Muscle of arm (tissue), 12 donors: ENCODE measurements around the gene LRRC40. TPM values are rescaled to one million over a fixed set of nuclear protein-coding genes. Genes with fewer than 3 reads are reported as not detected.
"Not testable (repeated sequence)": the region's sequence is repeated elsewhere in the genome, so short reads cannot be mapped to it uniquely, and the experiment has no call there.

ENCODE experiments used
- DNase-seq: peaks from one replicate; pipeline ENCODE4 v3.0.0-alpha.2; 2013
- polyA plus RNA-seq, 12 donors: library from polyadenylated mRNA; unstranded; fragments of 120-200 nt; gene quantifications; one replicate each; pipeline ENCODE4 v1.2.1, GENCODE V29; 2013; ENCODE audit not compliant: insufficient read length in 12 of 12

LRRC40 gene
- polyA plus RNA-seq, 12 donors: 13.2 to 22.9 (median 19.2) TPM; not detected in 1

DNA sequence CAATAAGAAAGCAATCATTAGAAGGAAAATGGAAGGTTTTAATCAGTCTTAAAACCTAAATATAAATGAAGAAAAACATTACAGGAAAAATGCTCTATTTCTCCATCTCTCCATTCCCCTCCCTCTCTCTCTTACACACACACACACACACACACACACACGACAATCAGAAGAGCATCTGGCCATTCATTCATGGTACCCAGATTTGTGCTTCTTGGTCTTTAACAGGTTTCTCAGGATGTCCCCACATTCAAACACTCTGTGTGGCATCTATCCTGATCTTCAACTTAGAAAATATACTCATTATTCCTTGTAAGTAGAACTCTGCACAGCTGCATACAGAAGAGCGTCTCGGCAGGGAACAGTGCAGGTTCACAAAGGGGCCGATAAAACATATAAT, 779 bp downstream of the LRRC40 start:
- peak; percentile 3 for DNase-seq

DNA sequence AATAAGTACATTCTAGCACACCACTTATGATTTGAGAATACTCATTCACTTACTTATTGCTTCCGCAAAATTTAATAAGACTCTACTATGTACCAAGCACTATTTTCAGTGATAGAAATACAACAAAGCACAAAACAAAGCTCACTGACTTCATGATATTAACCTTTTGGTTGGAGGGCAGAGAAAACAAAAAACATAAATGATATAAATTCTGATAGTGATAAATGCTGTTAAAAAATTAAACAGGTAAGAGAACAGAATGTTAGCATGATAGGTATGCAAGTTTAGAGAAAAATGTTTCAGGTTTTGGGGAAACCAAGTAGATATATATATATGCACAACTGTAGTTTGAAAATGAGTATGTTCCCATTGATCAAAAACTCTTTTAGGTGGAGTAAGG, 1.2 kb downstream of the LRRC40 start:
- no peak for DNase-seq

DNA sequence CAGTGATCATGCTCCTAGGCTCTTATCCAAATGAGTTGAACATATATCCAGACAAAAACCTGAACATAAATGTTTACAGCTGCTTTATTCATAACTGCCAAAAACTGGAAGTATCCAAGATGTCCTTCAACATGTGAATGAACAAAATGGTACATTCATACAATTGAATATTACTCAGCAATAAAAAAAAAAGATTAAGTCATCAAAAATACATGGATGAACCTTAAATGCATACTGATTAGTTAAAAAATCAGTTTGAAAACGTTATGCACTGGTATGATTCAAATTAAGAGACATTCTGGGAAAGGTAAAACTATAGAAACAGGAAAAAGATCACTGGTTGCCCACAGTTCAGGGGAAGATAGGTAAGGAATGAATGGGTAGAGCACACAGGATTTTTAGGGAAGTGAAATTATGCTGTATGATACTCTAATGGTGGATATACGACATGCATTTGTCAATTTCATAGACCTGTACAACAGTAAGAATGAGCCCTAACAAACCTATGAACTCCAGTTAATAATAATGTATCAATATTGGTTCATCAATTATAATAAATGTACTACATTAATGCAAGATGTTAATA, 3.1 kb downstream of the LRRC40 start:
- DNase-seq: no peak

DNA sequence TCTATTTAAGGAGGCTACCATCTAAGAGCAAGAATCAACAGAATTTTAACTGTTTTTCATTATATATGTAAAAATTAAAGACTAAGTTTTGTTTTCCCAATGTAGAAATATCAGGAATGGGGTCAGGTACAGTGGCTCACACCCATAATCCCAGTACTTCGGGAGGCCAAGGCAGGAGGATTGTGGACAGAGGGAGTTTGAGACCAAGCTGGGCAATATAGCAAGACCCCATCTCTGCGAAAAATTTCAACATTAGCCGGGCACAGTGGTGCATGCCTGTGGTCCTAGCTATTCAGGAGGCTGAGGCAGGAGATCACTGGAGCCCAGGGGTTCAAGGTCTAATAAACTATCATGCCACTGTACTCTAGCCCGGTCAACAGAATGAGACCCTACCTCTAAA, 5.3 kb downstream of the LRRC40 start:
- DNase-seq: no peak

DNA sequence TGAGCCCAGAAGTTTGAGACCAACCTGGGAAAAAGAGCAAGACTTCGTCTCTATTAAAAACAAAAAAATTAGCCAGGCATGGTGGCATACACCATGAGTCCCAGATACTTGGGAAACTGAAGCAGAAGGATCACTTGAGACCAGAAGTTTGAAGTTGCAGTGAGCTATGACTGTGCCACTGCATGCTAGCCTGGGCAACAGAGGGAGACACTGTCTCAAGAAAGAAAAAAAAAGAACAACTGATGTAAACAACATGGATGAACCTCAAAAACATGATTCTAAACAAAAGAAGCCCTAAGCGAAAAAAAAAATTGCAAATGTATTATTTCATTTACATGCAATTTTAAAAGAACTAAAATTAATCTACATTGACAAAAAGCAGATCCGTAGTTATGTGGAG, 9.0 kb downstream of the LRRC40 start:
- no peak for DNase-seq

DNA sequence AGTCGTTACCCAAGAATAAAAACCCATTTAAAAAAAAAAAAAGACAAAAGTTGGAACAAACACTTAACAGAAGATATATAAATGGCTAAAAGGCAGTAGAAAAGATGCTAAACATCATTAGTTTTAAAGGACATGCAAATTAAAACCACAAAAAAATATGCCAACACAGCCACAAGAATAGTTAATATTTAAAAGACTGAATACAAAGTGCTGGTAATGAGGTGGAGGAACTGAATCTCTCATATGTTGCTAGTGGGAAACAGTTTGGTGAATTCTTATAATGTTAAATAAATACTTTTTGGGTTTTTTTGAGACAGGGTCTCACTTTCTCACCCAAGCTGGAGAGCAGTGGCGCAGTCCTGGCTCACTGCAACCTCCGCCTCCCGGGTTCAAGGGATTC, 10.0 kb downstream of the LRRC40 start:
- DNase-seq: no peak

DNA sequence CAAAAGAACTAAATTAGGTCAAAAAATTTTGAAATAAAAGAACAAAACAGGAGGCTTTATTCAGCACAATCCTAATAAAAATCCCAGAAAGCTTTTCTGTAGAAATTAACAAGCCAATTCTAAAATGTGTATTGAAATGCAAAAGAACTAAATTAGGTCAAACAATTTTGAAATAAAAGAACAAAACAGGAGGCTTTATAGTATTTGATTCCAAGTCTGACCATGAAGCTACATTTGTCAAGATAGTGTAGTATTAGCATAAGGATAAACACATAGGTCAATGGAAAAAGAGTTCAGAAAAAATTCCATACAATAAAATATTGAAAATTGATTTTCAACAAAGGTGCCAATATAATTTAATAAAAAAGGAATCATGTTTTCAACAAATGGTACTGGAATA, 10.8 kb downstream of the LRRC40 start:
- no peak for DNase-seq

DNA sequence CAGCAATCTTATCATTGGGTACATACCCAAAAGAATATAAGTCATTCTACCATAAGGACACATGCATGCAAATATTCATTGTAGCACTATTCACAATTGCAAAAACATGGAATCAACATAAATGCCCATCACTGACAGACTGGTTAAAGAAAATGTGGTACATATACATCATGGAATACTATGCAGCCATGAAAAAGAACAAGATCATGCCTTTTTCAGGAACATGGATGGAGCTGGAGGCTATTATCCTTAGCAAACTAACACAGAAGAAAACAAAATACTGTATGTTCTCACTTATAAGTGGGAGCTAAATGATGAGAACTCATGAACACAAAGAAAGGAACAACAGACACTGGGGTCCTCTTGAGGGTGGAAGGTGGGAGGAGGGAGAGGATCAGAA, 12.9 kb downstream of the LRRC40 start:
- DNase-seq: not testable (repeated sequence)

DNA sequence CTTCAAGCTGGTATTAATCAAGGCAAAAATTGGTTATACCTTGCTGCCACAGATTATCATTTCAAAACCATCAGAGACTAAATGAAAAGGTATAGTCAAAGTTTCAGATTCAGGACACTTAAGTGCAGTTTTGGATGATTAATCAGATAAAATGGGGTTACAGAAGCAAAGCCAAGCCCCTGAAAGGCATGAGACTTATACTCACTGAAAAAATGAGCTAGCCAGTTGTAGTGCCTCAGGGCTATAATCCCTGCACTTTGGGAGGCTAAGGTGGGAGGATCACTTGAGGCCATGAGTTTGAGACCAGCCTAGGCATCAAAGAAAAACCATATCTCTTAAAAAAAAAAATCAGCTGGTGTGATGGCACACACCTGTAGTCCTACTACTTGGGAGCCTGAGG, 15.2 kb downstream of the LRRC40 start:
- no peak for DNase-seq

DNA sequence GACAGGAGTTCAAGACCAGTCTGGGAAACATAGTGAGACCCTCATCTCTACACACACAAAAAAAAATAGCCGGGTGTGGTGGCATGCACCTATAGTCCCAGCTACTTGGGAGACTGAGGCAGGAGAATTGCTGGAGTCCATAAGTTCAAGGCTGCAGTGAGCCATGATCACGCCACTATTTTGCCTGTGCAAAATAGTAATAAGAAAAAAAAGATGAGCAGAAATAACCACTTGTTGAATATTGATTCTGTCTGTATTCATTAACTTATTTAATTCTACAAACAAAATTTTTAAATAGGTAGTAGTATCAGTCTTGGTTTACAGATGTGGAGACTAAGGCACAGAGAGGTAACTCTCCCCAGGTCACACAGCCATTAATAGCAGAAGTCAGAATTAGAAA, 16.9 kb downstream of the LRRC40 start:
- DNase-seq: no peak

DNA sequence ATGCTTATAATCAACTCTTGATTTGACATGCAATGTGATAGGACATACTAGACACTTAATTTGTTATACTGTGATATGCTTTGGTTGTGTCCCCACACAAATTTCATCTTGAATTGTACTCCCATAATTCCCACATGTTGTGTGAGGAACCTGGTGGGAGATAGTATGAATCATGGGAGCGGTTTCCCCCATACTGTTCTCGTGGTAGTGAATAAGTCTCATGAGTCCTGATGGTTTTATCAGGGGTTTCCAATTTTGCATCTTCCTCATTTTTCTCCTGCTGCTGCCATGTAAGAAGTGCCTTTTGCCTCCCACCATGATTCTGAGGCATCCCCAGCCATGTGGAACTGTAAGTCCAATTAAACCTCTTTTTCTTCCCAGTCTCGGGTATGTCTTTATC, 20.2 kb downstream of the LRRC40 start:
- DNase-seq: not testable (repeated sequence)

DNA sequence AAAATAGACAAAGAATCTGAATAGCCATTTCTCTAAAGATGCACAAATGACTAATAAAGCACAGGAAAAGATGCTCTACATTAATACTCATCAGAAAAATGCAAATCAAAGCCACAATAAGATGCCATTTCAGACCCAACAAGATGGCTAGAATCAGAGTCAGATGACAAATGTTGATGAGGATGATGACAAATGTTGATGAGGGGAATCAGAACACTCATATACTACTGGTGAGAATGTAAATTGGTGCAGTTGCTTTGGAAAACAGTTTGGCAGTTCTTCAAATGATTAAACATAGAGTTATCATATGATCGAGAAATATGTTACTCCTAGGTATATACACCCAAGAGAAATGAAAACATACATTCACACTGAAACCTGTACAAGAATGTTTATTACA, 33.9 kb downstream of the LRRC40 start:
- DNase-seq: no peak

DNA sequence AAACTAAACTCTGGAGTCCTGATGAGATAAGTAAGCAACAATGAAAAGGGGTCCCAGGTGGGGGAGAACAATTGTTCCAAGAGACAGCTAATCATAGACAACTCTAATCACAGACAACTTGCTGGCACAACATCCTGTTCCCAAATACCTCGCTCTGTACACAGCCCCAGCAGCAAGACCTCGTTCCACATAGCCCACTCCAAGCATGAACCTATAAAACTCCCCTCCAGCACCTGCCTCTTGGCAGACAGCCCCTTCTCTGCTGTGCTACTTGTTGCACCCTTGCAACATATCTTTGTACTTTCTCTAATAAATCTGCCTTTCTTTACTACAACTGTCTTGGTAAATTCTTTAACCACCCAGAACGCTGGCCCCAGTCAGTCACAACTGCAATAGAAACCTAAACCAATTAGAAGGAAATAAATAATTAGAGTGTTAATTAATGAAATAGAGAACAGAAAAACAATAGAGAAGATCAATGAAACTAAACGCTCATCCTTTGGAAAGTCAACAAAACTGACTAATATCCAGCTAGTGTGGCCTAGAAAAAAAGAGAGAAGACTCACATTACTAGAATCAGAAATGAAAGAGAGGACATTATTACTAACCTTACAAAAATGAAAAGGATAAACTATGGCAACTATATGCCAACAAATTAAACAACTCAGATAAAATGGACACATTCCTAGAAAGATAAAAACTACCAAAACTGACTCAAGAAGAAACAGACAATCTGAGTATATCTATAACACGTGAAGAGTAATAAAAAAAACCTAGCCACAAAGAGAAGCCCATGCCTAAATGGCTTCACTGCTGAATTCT, 36.1 kb downstream of the LRRC40 start:
- DNase-seq: no peak

DNA sequence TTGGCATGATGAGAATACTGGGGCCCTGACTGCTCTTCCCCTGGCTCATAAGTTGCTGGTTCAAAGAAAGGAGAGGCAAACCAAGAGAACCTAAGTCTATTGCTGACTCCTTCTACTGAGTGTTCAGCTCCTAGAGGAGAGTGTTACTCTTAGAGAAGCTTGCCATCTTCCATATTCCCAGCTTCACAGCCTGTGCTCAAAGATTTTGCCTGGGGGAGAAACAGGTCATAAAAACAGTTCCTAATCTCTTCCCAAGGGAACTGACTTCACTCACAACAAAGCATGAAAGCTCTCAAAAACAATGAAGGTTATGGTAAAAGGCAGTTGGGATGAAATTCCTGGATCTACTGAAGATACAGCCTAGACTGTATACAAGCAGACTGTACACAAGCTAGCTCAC, 37.1 kb downstream of the LRRC40 start:
- no peak for DNase-seq

DNA sequence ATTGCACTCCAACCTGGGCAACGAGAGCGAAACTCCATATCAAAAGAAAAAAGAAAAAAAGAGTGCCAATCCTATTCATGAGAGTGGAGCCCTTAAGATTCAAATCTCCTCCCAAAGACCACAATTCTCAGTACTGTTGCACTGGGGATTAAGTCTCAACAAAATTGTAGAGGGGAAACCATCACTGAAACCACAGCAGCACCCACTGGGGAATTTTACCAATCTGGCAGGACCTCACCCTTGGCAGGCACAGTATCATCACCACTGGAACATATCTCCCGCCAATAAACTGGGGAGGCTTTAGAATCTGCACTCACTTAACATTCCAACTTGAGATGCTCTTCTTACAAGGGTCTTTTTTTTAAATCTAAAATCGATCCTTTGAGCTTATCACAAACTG, 41.0 kb downstream of the LRRC40 start:
- no peak for DNase-seq

DNA sequence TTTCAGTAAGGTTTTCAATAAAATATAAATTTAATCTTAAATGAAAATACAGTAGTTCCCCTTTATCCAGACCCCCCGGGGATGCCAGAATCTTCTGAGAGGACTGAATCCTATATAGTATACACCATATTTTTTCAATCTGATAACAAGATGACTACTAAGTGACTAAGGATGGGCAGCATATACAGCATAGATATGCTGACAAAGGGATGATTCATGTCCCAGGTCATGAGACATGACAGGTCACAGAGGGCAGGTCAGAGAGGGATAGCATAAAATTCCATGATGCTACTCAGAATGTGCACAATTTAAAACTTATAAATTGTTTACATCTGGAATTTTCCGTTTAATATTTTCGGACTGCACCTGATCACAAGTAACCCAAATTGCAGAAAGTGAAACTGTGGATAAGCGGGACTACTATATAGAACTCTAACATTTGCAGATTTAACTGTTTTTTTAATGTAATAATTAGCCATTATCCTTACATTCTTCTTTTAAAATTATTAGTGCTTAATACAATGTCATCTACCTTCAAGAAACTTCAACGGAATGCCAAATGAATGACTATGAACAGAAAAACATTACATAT, 48.8 kb downstream of the LRRC40 start:
- no peak for DNase-seq

DNA sequence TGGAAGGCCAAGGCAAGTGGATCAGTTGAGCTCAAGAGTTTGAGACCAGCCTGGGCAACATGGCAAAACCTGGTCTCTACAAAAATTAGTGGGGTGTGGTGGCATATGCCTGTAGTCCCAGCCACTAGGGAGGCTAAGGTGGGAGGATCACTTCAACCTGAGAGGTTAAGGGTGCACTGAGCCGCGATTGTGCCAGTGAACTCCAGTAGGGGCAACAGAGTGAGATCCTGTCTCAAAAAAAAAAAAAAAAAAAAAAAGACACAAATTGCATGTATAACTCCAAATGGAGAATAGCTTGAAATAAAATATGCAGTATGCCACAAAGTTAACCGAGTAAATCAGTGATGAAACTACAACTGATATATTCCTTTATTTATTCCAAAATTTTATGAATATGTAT, 51.6 kb downstream of the LRRC40 start:
- no peak for DNase-seq

DNA sequence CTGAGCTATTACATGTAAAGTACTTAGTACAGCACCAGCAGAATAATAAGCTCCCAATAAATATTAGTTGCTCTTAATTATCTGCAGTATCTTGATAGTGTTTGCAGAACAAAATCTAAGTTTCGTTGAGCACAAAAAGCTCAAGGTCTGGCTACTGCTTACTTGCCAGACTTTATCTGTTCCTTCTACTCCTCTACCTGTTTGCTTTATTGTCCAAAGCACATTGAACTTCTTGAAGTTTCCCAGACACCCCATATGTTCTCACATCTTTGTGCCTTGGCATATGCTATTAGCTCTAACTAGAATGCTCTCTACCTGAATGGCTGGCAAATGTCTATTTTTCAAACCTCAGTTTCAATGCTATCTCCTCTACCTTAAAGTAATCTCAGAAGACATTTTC, 54.9 kb downstream of the LRRC40 start:
- DNase-seq: no peak

DNA sequence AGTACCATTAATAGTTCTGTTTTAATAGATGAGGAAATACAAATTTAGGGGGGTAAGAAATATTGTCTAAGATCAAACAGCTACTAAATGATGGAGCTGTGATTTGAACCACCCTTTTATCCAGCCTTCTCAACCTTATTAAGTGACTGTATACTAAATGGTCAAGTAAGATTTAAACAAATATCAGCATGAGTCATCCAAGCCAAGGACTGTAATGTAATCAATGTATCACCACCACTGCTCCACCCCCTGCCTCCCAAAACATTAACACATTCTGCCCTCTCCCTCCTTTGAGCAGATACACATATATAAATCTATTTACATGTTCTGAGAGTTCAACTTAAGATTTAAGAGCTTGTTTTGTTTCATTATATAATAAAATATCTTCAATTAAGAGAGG, 58.9 kb downstream of the LRRC40 start:
- DNase-seq: no peak

DNA sequence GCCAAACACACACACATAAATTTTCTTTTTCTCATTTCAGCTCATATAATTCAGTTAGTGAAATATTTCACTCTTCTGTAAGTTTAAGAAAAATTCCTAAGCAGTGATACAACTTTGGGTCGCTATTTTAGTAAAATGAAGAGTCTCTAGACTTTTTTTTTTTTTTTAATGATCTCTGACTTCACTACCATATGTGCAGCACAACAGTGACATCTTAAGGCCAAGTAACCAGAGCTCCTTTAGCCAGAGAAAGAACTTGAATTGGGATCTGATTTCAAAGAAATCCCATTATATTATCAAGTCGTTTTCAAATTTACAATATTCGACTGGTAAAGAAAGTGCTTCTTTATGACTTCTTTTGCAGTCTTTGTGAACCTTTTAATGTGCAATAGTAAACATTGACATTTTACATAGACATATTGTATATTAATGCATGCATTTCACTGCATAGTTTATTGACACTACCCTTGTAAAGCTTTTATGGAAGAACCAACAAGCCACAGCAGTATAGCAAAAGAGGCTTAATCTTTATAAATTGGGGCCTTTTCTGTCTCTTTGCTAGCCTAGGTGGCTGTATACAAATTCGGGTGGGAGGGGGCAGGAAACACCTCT, 62.2 kb downstream of the LRRC40 start:
- DNase-seq: peak; percentile 58

DNA sequence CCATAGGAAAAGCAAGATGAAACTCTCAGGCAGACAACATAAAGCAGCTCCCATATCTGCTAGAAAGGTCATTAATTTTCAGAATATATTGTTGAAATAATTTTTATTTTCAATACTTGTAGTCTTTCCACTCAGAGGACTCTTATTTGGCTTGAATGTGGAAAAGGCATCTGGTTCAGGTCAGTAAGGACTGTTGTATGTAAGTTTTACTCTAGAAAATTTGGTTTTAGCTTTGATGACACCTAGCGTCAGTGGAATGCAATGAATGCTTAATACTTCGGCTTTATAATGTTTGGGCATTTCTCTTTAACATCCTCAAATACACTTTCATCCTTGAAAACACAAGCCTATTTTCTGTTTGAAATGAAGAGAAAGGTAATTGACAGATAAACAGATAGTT, 63.3 kb downstream of the LRRC40 start:
- DNase-seq: peak; percentile 66

DNA sequence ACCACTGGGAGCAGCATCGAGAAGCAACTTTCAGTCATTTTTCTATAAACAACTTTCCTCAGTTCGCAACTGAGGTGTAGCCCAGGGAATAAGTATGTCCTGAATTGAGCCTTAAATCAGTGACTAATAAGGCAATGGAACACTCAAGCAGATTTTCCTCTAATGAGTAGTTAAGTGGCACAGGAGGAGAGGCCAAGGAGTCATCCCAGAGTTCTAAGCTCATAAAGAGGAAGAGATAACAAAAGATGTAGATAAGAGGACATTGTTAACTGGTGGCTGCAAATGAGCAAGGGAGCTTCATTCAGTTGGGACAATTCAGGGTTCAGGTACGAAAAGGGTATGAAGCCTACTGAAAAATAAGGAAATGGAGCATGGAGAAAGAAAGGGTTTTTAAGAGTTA, 64.5 kb downstream of the LRRC40 start:
- DNase-seq: no peak

DNA sequence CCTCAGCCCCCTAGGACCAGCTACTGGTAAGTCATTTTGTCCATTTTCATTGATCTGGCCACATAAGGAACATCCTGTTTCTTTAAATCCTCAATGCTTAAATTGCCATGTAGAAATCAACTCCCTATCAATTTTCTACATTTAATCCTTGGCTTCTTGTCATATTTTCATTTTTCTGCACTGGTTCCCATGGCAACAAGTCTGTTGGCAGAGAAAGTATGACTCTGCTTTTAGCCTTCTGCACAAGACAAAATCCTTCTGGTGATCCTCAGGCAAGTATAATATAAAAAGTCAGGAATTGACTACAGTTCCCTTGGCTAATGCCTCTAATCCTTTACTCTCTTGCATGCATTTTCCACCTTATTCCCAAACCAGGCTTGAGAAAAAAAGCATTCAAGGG, 65.0 kb downstream of the LRRC40 start:
- peak; percentile 92 for DNase-seq
